Inflammatory macrophage treated with lipopolysaccharide for 4 hours (primary cell): ENCODE measurements around the gene EPSTI1.

ENCODE experiments used
- DNase-seq: peaks from one replicate; pipeline ENCODE4 v3.0.0-alpha.2; 2020

The EPSTI1 gene

DNA sequence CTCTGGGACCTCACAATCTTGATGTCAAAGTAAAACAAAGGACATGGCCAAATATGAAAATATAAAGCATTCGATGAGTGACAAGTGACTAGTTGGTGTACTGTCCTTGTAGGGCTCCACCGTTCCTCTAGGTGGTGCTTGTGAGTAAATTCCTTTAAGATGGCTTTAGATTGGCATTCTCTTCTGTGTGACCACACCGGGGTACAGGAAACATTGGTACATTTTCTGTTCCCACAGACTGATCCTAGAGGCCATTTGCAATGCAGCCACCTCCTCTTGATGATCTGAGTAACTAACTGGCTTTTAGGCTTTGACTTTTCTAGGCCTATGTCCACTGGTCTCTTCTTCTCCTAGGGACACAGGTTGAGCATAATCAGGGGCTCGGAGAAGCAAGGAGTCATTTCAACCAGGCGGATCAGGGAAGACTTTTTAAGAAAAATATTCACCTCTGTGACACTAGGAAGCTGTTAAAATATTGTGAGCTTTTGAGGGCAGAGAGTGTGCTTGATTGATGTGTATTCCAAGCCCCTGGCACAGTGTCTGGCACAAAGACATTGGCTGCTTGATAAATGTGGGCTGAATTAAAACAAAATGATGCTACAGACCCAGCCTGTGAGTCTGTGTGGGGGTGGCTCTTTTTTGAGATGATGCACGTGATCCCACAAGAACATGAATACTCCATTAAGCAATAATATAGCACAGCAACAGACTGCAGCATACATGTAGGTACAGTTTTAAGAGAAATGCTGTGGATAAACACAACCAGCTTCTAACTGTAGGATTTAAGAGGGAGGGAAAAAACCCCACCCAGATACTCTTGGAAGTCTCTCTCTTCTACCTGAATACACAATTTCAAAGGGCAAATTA is 21.0 kb downstream of the EPSTI1 start:
- DNase-seq: peak; percentile 59

DNA sequence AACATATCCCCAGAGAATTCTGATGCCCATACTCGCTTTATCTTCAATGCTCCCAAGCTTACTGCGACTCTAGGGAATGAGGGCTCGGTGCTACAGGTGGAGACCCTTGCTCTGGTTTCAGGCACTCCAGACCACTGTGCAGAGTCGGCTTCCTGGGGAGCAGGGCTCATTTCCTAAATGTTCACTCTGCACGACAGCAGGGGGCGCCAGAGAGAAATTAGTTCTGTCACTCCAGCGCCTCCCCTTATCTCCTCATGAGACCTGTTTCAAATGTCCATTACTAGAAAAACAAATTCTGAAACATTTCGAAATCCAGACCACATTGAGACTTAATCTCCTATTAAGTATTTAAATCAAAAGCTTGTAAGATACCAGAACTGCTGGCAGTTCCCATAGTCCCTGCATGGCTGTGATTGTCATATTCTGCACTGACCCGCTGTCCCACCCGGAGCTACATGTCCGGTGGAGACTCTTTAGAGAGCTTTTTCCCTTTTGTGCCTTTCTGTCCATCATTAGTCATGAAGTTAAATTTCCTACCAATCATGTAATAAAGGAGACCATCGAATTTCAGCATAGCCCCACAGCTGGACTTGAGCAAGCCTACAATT is 22.4 kb downstream of the EPSTI1 start:
- DNase-seq: peak; percentile 70

DNA sequence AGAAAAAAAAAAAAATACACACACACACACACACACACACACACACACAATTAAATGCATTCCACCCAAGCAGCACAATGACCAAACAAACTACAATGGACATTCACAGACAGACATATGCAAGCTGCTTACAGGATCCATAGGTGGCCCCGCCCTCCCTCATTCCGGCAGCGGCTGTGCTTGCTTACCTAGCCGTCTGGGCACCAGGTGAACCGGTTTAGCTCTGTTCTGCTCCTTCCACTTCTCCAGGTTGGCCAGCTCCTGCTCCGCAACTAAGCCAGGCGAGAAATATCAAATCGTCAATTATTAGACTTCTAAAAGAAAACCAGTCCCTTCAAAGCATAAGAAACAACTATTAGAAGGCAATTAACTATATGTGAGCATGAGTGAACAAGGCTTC is 23.1 kb downstream of the EPSTI1 start:
- no peak for DNase-seq

DNA sequence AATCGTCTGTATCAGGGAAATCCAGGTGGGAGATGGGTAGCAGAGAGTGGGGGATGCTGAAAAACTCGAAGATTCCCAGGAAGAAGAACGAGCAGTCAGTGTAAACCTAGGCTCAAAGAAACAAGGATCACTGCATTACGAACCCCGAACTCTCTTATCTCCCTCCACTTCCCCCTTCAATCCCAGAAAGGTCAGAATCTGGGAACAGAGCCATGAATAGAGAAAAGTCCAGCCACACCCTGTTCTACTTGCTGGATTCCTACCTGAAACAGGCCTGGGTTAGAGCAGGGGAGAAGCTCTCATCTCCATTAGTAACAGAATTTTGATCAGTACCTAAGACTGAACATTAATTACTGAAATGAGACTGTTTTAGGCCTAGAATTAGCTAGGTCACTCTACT is 24.4 kb downstream of the EPSTI1 start:
- no peak for DNase-seq

DNA sequence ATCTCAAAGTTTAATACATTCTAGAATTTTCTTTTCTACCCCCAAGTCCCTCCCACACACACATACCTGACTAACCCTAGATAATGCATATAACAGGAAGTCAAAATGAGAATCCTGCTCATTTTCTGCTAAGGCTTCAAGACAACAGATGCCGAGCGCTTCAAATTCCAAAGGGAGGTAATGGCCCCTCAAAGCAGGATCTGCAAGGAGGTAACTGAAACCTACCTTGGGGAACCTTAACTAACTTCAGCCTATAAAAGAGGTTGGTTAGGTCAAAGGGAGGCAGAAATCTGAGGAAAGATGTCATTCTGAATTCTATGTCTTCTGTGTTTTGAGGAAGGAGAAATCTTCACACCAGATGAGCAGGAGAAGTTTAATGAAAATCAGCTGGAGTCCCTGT is 26.8 kb downstream of the EPSTI1 start:
- no peak for DNase-seq

DNA sequence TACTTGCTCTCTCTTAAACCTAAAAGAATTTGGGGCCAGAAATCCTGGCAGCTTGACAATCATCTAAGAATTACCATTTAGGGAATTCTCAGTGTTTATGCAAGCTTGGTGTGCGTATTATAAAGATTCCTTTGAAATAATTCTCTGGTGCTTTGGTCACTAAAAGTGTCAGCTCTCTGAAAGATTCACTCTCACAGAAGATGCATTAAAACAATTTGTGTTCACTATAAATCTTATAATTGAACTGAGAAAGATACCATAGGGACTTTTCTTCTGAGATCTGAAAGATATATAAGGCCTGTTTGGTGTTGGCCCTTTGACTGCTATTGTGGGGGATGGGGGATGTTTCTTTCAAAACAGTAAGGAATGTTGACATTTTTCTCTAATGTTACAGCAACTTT is 27.3 kb downstream of the EPSTI1 start:
- DNase-seq: no peak

DNA sequence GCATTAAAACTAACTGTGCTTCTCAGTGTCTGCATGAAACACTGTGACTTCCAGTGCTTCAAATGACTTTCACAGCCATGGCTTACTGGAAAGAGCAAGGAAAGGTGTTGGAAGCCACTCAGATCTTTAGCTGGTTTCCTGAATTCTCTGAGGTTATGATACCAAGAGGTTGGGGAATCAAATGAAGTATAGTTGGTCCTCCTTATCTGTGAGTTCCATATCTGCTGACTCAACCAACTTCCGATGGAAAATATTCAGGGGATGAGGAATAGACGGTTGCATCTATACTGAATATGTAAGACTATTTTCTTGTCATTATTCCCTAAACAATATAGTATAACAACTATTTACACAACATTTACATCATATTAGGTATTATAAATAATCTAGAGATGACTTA is 32.4 kb downstream of the EPSTI1 start:
- no peak for DNase-seq

DNA sequence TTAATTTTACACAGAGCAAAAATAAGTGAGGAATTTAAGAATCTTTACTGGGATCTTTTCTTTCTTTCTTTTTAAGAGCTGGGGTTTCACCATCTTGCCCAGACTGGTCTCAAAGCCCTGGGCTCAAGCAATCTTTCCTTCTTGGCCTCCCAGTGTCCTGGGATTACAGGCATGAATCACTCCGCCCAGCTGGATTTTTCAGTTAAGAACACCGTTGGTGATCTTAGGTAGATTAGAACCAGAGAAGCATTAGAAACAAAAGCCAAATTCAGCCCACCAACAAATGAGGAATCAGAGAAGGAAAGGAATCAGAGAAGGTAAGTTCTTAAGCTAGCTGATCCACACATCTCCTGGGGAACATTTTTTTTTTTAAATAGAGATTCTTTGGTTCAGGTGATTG is 34.2 kb downstream of the EPSTI1 start:
- DNase-seq: no peak

DNA sequence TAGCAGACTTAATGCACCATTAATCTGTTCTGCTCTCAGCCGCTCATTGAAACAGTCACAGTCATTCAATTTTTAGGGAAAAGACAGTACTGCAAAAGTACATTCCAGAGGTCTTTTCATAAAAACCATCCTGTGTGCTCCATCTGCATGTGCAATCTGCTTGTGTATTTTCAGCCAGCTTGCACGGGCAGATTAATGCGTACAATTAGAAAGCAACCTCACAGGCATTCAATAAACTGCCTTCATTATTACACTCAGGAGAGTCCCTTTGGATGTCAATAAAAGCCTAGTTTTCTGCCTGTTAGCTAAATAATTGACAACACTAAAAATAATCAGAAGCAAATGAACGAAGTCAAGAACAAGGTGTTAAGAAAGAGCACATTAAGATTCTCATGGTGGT is 41.9 kb downstream of the EPSTI1 start:
- no peak for DNase-seq

DNA sequence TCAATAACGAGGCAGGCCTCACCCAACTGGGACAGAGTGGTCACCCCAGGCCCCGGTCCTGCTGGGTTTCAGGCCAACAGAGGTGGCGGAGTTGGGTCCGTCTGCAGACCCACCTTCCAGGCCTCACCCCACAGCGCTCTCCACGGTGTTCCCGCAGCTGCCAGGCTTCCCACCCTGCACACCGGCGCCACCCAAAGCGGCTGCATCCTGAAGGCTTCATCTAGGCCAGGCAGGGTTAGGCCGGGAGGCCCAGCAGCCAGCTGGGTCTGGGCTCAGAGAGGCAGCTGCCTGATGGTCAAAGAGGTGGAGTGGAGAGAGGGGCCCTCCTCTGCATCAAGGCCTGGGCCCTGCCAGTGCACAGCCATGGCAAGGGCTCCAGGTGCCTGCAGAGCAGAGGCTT is 44.1 kb downstream of the EPSTI1 start:
- no peak for DNase-seq

DNA sequence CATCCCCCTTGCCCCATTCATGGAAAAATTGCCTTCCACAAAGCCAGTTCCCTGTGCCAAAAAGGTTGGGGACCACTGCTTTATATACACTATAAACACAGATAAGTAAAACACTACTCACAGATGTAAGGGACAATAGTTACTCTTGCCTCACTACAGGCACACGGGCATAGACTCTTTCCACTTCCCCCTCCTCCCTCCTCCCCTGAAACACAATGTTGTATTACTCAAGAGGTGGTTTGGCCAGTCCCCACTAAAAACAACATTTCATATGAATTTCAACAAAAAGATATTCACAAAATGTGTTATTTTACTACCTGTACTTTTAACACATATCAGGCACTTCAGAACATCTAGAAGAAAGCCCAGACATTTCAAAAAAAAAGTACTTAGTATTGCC is 45.1 kb downstream of the EPSTI1 start:
- DNase-seq: peak; percentile 27

DNA sequence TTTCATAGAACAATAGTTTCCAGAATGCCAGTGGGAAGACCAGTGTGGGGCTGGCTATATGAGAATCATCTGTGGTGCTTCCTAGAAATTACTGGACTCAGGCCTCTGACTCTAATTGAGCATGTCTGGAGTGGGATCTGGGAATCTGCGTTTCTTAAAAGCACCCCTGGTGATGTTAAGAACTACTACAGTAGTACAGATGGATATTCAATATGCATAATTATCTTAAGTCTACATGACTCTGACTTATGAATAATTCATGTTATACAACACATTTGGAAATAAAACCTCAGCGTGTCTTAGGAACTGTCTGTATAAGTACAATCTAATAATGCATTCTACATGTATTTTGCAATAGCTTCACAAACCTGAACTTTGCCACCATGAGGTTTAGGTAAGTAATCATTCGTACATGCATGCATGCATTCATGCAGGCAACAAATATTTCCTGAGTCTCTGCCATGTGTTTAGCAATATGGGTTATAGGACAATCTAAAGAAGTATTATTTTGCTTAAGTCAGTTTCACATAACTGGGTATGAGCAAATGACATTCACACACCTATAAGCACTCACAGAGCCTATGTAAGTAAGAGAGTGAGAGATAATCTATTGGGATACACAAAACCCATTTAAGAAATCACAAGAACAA is 62.0 kb downstream of the EPSTI1 start:
- no peak for DNase-seq

DNA sequence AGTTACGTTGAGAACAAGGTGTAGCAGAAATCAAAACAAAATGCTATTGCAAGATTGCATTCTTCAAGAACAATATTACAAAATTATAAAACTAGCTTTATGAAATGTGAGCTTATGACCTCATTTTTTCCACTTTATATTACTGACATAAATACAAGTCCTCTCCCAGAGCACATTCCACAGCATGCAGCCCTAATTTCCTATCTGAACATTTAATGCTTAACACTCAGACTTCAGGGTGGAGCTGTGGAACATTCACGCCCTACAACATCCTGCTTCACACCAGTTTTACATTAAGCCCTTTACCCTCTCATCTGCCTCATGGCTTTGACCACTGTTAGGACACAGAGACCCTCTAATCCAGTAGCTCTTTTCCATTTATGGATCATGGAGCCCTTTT is 65.5 kb downstream of the EPSTI1 start:
- no peak for DNase-seq

DNA sequence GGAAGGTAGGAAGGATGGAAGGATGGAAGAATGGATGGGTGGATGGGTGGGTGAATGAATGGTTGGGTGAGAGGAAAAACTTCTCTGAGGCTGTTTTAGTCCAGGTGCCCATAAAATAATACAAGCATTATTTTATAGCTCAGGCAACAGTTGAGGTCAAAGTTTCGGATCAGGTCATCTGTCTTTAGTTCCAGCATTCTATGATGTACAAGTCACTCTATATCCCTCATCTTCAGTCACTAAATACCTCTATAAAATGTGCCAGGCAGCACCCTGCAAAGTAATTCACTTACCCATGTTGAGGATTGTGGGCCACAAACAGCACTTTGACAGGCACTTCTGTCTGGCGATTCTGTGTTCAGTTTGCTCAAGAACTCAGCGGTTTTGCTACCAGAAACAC is 66.0 kb downstream of the EPSTI1 start:
- no peak for DNase-seq

DNA sequence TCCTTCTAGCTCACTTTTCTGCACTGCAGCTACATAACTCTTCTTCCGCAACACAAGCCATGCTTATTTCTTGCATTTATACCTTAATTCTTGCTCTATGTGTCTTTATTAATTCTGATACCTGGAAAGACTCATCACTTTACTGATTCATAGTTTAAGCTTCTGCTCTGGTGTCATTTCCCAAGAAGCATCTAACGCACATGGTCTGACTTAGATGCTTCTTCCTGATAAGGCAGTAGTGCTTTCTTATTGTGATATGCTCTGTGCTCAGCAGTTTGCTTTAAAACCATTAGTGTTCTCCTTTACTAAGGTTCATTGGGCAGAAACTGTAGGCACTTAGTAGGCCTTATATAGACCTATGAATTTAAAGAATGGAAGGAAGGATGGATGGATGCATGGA is 66.4 kb downstream of the EPSTI1 start:
- no peak for DNase-seq

DNA sequence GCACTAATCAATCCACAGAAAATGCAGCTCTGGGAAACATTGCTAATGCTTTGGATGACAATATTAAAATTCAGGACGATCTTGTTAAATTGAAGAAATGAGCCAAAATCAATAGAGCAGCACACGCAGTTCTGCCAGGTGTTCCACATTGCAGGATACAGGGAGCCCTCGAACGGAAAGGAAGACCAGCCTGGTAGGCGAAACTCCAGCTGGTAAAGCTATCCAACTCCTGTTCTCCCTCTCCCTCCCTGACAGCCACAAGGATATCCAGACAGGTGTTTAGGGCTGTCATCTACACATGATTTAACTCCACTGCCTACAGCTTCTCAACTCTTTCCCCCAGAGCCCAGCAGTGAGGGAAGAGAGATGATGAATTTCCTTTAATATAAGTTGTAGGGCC is 67.7 kb downstream of the EPSTI1 start:
- DNase-seq: no peak

DNA sequence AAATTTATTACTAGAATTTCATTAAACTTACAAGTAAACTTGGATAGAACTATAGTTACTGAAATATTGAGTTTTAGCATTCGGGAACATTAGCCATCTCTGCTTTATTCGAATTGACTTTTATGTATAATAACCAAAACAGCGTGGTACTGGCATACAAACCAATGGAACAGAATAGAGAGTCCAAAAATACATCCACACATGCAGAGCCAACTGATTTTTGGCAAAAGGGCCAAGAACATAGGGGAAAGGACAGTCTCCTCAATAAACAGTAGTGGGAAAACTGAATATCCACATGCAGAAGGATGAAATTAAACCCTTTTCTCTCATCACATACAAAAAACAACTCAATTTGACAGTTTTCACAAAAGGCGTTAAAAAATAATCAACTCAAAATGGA is 84.3 kb downstream of the EPSTI1 start:
- DNase-seq: no peak

DNA sequence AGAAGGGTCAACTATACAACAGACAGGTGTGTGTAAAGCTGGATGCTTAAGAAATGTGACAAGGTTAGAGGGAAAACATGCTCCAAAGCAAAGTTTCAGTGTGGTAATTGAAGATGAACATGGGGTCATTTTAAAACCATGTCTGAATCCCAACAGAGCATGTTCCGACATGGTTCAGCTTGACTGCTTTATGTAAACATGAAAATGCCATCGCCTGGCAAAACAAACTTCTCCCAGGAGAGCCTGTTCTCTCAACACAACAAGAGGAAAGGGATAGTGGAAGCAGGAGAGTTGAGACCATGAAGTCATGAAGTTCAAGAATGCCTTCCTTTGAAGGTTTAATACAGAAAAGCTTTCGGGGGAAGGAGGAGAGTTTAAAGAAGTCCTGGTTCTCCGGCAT is 85.8 kb downstream of the EPSTI1 start:
- DNase-seq: no peak

DNA sequence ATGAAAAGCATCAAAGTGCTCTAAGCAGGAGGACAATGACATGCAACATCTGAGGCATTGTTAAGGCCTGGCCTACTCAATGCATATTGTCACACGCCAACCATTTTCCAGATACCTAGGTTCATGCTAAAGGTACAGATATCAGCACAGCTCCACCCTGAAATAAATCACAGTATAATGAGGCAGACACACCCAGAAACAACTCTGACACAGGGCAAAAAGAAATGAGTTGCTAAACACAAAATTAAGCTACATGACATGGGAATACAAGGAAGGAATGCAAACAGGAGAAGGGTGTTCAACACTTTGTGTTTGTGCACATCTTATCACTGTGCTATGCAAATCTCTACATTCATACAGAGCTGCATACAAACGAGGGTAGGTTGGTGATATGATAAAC is 86.5 kb downstream of the EPSTI1 start:
- DNase-seq: no peak

DNA sequence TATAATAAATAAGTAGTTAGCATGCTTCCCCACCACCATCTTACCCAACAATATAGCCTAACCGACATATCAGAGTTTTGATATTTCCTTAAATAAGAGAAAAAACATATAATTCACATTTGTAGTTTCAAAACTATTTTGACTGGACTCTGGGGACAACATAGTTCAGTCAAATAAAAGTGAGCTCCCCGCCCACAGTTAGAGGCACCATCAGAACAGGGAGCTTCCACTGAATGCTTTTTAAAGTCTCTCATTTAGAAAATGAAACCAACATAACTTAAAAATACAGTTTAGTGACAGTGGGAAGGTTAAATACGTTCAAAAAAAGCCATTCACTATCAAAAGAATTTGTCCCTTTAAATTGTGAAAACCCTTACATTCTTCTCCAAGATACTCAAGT is 92.8 kb downstream of the EPSTI1 start:
- DNase-seq: peak; percentile 31

DNA sequence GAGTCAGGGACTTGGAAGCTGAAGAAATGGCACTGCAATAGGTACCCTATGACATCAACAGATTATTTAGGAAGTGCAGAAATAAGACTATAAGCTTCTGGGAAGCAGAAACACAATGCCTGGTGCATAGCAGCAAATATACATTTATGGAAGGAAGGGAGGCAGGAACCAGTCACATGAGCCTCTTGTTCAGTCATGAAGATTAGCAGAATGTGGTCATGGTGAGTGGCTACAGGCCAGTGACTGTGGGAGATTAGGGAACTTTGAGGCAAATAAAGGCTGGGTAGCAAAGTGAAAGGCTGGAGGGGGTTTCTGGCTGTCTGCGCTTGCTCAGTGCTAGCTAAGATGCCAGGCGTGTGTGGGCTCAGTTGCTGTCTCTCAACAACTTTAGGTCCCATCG is 96.3 kb downstream of the EPSTI1 start:
- peak; percentile 56 for DNase-seq

DNA sequence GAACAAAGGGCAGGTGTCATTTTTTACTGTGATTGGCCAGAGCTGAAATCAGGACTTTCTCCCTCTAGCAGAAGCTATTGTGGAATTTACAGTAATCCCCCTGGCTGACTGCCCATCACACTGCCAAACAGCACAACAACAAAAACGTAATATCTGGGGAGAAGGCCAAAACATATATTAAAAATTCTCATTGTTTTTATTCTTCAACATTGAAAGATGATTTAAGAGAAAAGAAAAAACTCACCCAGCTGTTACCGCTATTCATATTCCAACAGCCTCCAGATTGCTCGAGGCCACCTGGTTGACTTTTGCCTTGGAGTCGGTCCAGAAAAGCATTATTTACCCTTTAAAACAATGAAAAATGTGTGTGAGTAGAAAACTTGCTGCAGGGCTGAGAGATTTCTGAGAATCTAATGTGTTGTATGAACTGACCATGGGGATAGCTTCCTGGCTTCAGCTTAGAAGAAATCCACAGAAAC is 97.2 kb downstream of the EPSTI1 start:
- DNase-seq: no peak

DNA sequence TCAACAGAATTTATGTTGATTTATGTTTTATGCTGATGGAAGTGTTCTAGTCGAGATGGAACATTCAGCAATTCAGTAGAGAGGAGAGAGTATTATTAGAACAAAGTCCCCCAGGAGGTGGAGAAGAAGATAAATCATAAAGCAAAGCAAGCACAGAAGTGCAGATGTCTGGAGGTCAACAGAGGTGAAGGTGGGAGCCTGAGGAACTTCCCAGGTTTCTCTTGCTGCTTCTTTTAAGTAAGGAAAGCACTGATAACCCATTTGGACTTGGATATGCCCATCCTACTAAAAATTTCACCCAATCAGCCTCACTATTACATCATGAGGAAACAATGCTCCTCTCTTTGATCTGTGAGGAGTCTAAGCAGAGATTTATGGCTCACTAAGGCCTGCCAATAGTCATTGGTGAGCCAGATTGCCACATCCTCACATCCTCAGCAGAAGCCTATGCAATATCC is 98.8 kb downstream of the EPSTI1 start:
- DNase-seq: peak; percentile 27

DNA sequence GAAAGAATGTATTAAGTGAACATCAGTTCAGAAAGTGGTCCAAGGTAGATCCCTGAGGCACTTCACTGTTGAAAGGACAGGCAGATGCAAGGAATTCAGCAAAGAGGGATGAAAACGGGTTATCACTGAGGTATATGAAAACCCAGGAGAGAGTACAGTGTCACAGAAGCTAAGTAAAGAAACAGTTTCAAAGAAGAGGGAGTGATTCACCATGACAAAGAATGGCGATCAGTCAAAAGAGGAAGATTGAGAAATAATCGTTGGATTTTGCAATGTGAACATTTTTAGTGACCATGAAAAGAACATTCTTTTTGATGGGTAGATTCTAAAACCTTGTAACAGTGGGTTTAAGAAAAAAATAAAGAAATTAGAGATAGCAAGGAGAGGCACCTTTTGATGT is 99.3 kb downstream of the EPSTI1 start:
- peak; percentile 79 for DNase-seq
